ENCODE data around the gene NUP35.

DNA sequence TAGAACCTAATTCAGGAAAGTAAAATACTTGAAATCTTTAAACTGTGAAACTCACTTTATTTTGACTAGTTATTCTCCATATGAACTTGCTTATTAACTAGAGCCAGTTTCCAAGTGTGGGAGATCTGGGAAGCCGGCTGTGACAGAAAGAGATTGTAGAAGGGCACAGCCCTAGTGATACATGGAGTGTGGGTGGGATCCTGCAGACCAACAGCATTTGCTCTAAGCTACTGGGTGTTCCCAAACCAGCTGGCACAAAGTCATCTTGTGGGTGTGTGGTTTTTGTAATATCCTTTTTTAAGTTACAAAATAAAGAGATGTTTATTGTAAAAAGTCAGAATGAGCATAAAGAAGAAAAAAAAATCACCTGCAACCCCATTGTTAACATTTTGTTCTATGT lies 42.3 kb upstream of the NUP35 start:
- TF ChIP-seq, protein P1, sequence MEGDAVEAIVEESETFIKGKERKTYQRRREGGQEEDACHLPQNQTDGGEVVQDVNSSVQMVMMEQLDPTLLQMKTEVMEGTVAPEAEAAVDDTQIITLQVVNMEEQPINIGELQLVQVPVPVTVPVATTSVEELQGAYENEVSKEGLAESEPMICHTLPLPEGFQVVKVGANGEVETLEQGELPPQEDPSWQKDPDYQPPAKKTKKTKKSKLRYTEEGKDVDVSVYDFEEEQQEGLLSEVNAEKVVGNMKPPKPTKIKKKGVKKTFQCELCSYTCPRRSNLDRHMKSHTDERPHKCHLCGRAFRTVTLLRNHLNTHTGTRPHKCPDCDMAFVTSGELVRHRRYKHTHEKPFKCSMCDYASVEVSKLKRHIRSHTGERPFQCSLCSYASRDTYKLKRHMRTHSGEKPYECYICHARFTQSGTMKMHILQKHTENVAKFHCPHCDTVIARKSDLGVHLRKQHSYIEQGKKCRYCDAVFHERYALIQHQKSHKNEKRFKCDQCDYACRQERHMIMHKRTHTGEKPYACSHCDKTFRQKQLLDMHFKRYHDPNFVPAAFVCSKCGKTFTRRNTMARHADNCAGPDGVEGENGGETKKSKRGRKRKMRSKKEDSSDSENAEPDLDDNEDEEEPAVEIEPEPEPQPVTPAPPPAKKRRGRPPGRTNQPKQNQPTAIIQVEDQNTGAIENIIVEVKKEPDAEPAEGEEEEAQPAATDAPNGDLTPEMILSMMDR (IDR thresholded peaks at IDR 0.05) = no peak
- TF ChIP-seq POLR2A (IDR thresholded peaks at IDR 0.05) = no peak
